ENCODE data around the gene POU3F3. TPM values are rescaled to one million over a fixed set of nuclear protein-coding genes. Genes with fewer than 3 reads are reported as not detected.

POU3F3 gene
- total RNA-seq, 1 donor, result not detected

GRCh38 chr2:104889960-104890684 is 36.2 kb downstream of the POU3F3 start:
- no peak for TF ChIP-seq CTCF (IDR thresholded peaks at IDR 0.05; ENCODE audit: insufficient read depth, low read depth, low read length)
- no peak overlapping the region for H3K4me3 ChIP-seq (ENCODE audit: low read depth, low read length)
- DNase-seq (ENCODE audit: low read depth), result no peak

GRCh38 chr2:104890685-104891069 is 36.8 kb downstream of the POU3F3 start:
- no peak for TF ChIP-seq CTCF (IDR thresholded peaks at IDR 0.05; ENCODE audit: insufficient read depth, low read depth, low read length)
- H3K4me3 ChIP-seq (ENCODE audit: low read depth, low read length), result no peak overlapping the region
- no peak for DNase-seq (ENCODE audit: low read depth)

- H3K4me3 ChIP-seq (ENCODE audit: low read depth, low read length), result no peak overlapping the region
- TF ChIP-seq CTCF (IDR thresholded peaks at IDR 0.05; ENCODE audit: insufficient read depth, low read depth, low read length), result no peak
- no peak for DNase-seq (ENCODE audit: low read depth)
Measured at GRCh38 chr2:104891145-104891544, 37.2 kb downstream of the POU3F3 start.

- TF ChIP-seq CTCF (IDR thresholded peaks at IDR 0.05; ENCODE audit: insufficient read depth, low read depth, low read length), result no peak
- no peak overlapping the region for H3K4me3 ChIP-seq (ENCODE audit: low read depth, low read length)
- no peak for DNase-seq (ENCODE audit: low read depth)
Measured at GRCh38 chr2:104896446-104896845, 42.5 kb downstream of the POU3F3 start.

GRCh38 chr2:104897515-104898184 is 43.7 kb downstream of the POU3F3 start:
- TF ChIP-seq CTCF (IDR thresholded peaks at IDR 0.05; ENCODE audit: insufficient read depth, low read depth, low read length), result no peak
- no peak for DNase-seq (ENCODE audit: low read depth)
- no peak overlapping the region for H3K4me3 ChIP-seq (ENCODE audit: low read depth, low read length)

- no peak for TF ChIP-seq CTCF (IDR thresholded peaks at IDR 0.05; ENCODE audit: insufficient read depth, low read depth, low read length)
- no peak for DNase-seq (ENCODE audit: low read depth)
- no peak overlapping the region for H3K4me3 ChIP-seq (ENCODE audit: low read depth, low read length)
Measured at GRCh38 chr2:104900608-104901007, 46.7 kb downstream of the POU3F3 start.
